ENCODE measurements around the gene TMEM19. TPM values are rescaled to one million over a fixed set of nuclear protein-coding genes. Genes with fewer than 3 reads are reported as not detected.

The TMEM19 gene
- total RNA-seq, 1 experiment from 2014 or later: 17.3 TPM

GRCh38 chr12:71636704-71637115 is 49.2 kb upstream of the TMEM19 start:
- no peak overlapping the region for H3K18ac ChIP-seq (ENCODE audit: insufficient read length, low read depth, low read length)
- H3K27me3 ChIP-seq (ENCODE audit: insufficient read depth, low read length): no peaks in the 10 kb centered on the region
- no peak overlapping the region for H4K91ac ChIP-seq (ENCODE audit: insufficient read length, low read depth, low read length)
- no peaks in the 10 kb centered on the region for H3K79me2 ChIP-seq (ENCODE audit: insufficient read depth, low read length)
- no peak overlapping the region for H2BK15ac ChIP-seq (ENCODE audit: low read depth, low read length)
- H3K56ac ChIP-seq (ENCODE audit: insufficient read length, low read depth, low read length): no peak overlapping the region
- H4K20me1 ChIP-seq (ENCODE audit: control insufficient read depth, insufficient read depth, insufficient read length): no peaks in the 10 kb centered on the region
- H3K23me2 ChIP-seq (ENCODE audit: insufficient read length, low read depth, low read length, poor library complexity, severe bottlenecking): no peaks in the 10 kb centered on the region
- no peaks in the 10 kb centered on the region for H3K79me1 ChIP-seq (ENCODE audit: insufficient read depth, low read depth, low read length, poor library complexity, severe bottlenecking)
- H2BK120ac ChIP-seq (ENCODE audit: low read depth, low read length, poor library complexity, severe bottlenecking): no peak overlapping the region
- TF ChIP-seq, protein P1, sequence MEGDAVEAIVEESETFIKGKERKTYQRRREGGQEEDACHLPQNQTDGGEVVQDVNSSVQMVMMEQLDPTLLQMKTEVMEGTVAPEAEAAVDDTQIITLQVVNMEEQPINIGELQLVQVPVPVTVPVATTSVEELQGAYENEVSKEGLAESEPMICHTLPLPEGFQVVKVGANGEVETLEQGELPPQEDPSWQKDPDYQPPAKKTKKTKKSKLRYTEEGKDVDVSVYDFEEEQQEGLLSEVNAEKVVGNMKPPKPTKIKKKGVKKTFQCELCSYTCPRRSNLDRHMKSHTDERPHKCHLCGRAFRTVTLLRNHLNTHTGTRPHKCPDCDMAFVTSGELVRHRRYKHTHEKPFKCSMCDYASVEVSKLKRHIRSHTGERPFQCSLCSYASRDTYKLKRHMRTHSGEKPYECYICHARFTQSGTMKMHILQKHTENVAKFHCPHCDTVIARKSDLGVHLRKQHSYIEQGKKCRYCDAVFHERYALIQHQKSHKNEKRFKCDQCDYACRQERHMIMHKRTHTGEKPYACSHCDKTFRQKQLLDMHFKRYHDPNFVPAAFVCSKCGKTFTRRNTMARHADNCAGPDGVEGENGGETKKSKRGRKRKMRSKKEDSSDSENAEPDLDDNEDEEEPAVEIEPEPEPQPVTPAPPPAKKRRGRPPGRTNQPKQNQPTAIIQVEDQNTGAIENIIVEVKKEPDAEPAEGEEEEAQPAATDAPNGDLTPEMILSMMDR (conservative IDR thresholded peaks at IDR 0.05): peak; percentile 83
- no peak overlapping the region for H3K4ac ChIP-seq (ENCODE audit: low read depth, low read length)
- H3T11ph ChIP-seq (ENCODE audit: low read length): no peak overlapping the region
- H3K4me1 ChIP-seq (ENCODE audit: insufficient read depth, low read length): no peaks in the 10 kb centered on the region
- no peak for DNase-seq
- H4K8ac ChIP-seq (replicated peaks; ENCODE audit: insufficient read length, low read depth, low read length): no peak overlapping the region
- H2AFZ ChIP-seq (ENCODE audit: low read length): no peak overlapping the region
- no peak overlapping the region for H3K23ac ChIP-seq (ENCODE audit: insufficient read length, low read depth, low read length)
- no peak overlapping the region for H3K9ac ChIP-seq (ENCODE audit: extremely low read depth, insufficient read length, low read length)
- Mint-ChIP-seq H3K9me3 (no peaks in the 10 kb centered on the region), H3K27me3 (ENCODE audit: low read depth) (no peaks in the 10 kb centered on the region), H3K4me3 (no peak overlapping the region), H3K27ac (peak overlapping the region in 1 of 3 experiments; percentile 79; a peak in 3 of 7 replicates), H3K36me3 (ENCODE audit: insufficient read depth in 1 of 3, low read depth in 3 of 3) (peaks cover 23 to 79% (median 57%) of the 10 kb centered on the region in 3 experiments; a peak in 6 of 7 replicates), H3K4me1 (no peaks in the 10 kb centered on the region)
- no peaks in the 10 kb centered on the region for H3K9me3 ChIP-seq (ENCODE audit: control insufficient read depth, low read depth, low read length)
- H2BK5ac ChIP-seq (ENCODE audit: insufficient read length, low read length): no peak overlapping the region
- no CpG with 5 or more reads among the region's 3 CpGs for WGBS (ENCODE audit: extremely low coverage, insufficient read length, low lambda C conversion rate)
- no peak overlapping the region for H3K14ac ChIP-seq (ENCODE audit: insufficient read depth, low read length)
- no peak overlapping the region for H2BK20ac ChIP-seq (ENCODE audit: low read depth, low read length, poor library complexity, severe bottlenecking)
- H2BK12ac ChIP-seq (ENCODE audit: insufficient read length, low read depth, low read length): no peak overlapping the region
- no peak overlapping the region for H4K5ac ChIP-seq (ENCODE audit: insufficient read length, low read depth, low read length)
- H3K4me2 ChIP-seq (ENCODE audit: insufficient read depth, insufficient read length, low read length): no peak overlapping the region
- no peak overlapping the region for H3K27ac ChIP-seq (ENCODE audit: insufficient read length, low read depth, low read length)
- H2AK5ac ChIP-seq (ENCODE audit: insufficient read length, low read length): no peak overlapping the region
